Measurements from ENCODE around the gene FASLG. TPM values are rescaled to one million over a fixed set of nuclear protein-coding genes. Genes with fewer than 3 reads are reported as not detected.

Gene FASLG
- total and polyA plus RNA-seq, 8 donors = 0.05 to 0.12 TPM; not detected in 6

DNA sequence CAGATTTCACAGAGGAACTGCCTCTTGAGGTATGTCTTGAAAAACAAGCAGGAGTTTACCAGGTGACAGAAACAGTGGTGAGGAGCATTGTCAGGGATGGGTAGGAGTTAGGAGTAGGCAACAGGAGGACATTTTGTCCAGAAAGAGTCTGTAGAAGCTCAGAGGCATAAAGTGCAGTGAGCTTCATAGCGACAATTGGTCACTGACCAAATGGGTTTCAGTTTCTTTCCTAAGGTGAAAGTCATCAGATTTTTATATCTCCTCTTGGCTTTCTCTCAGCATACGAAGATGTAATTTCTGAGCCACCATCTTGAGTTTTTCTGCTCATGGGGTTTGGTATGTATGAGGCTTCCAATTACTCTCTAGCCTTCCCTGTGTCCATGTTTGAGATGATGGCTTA is 29.3 kb upstream of the FASLG start:
- Histone ChIP-seq H3K4me3 (no peak overlapping the region), H3K36me3 (no peaks in the 10 kb centered on the region), H3K27me3 (no peaks in the 10 kb centered on the region), H3K9me3 (peaks cover 0 to 8% (median 3%) of the 10 kb centered on the region in 4 donors), H3K4me1 (no peaks in the 10 kb centered on the region), H3K27ac (no peak overlapping the region)
- WGBS, 5 donors = 90 to 98% (median 95%) methylated on average over 2 of the region's 2 CpGs
- intact Hi-C loops (cut with DNase I; ENCODE audit: low total_unique reads) = no loop called here
- TF ChIP-seq, protein P1, sequence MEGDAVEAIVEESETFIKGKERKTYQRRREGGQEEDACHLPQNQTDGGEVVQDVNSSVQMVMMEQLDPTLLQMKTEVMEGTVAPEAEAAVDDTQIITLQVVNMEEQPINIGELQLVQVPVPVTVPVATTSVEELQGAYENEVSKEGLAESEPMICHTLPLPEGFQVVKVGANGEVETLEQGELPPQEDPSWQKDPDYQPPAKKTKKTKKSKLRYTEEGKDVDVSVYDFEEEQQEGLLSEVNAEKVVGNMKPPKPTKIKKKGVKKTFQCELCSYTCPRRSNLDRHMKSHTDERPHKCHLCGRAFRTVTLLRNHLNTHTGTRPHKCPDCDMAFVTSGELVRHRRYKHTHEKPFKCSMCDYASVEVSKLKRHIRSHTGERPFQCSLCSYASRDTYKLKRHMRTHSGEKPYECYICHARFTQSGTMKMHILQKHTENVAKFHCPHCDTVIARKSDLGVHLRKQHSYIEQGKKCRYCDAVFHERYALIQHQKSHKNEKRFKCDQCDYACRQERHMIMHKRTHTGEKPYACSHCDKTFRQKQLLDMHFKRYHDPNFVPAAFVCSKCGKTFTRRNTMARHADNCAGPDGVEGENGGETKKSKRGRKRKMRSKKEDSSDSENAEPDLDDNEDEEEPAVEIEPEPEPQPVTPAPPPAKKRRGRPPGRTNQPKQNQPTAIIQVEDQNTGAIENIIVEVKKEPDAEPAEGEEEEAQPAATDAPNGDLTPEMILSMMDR (IDR thresholded peaks at IDR 0.05) = no peak
- no peak for TF ChIP-seq POLR2AphosphoS5 (IDR thresholded peaks at IDR 0.05)
- no peak for DNase-seq

GRCh38 chr1:172630056-172630818 is 28.7 kb upstream of the FASLG start:
- no peak for DNase-seq
- Histone ChIP-seq H3K27me3 (no peaks in the 10 kb centered on the region), H3K36me3 (no peaks in the 10 kb centered on the region), H3K9me3 (peaks cover 0 to 8% (median 3%) of the 10 kb centered on the region in 4 donors), H3K27ac (no peak overlapping the region), H3K4me3 (no peak overlapping the region), H3K4me1 (no peaks in the 10 kb centered on the region)
- TF ChIP-seq POLR2A (IDR thresholded peaks at IDR 0.05) = no peak
- TF ChIP-seq EP300 (IDR thresholded peaks at IDR 0.05) = no peak
- TF ChIP-seq, protein P1 (IDR thresholded peaks at IDR 0.05) = no peak
- TF ChIP-seq POLR2AphosphoS5 (IDR thresholded peaks at IDR 0.05) = no peak
- intact Hi-C loops (cut with DNase I; ENCODE audit: low total_unique reads) = no loop called here
- 90 to 93% (median 91%) methylated on average over 11 of the region's 11 CpGs for WGBS, 5 donors

DNA sequence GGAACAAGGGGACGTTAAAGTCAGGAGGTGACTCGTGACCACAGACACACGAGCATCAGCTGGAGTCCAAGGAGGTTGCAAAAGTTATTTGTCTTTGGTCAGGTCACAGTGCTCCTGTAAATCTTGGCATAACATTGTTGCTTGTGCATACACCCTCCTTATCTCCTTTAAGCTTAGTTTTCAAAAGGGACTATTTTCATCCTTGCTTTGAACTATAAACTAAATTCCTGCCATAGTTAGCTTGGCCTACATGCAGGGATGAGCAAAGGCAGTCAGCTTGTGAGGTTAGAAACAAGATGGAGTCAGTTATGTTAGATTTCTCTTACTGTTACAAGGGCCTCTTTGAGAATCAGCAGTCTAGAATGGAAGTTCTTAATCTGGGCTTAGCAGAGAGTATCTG is 28.0 kb upstream of the FASLG start:
- intact Hi-C loops (cut with DNase I; ENCODE audit: low total_unique reads) = no loop called here
- Histone ChIP-seq H3K36me3 (no peaks in the 10 kb centered on the region), H3K9me3 (peaks cover 0 to 8% (median 3%) of the 10 kb centered on the region in 4 donors), H3K4me3 (no peak overlapping the region), H3K27me3 (no peaks in the 10 kb centered on the region), H3K4me1 (no peaks in the 10 kb centered on the region), H3K27ac (no peak overlapping the region)
- WGBS, 5 donors = 35 to 54% (median 48%) methylated on average over 3 of the region's 3 CpGs
- no peak for DNase-seq
- no peak for TF ChIP-seq POLR2AphosphoS5 (IDR thresholded peaks at IDR 0.05)
- TF ChIP-seq POLR2A (IDR thresholded peaks at IDR 0.05) = no peak
- TF ChIP-seq, protein P1 (IDR thresholded peaks at IDR 0.05) = no peak
- TF ChIP-seq EP300 (IDR thresholded peaks at IDR 0.05) = no peak

DNA sequence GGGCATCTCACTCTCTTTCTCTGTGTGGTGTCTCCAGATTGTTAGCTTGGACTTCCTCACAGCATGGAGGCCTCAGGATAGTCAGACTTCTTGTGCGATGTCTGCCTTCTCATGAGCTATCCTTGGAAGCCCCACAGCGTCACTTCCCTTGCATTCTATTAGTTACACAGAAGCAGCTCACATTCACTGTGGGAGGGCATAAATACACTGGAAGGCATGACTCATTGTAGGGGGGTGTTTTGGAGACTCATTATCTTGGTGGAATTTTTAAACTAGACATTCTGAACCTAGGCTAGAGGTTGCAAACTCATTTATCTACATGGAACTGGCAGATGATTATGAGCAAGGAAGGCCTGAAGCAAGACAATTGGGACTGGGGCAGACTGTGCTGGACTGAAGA is 21.4 kb upstream of the FASLG start:
- DNase-seq = no peak
- Histone ChIP-seq H3K36me3 (no peaks in the 10 kb centered on the region), H3K27ac (no peak overlapping the region), H3K27me3 (no peaks in the 10 kb centered on the region), H3K9me3 (no peaks in the 10 kb centered on the region), H3K4me3 (no peak overlapping the region), H3K4me1 (no peaks in the 10 kb centered on the region)
- intact Hi-C loops (cut with DNase I; ENCODE audit: low total_unique reads) = no loop called here
- WGBS, 5 donors = 91 to 100% (median 97%) methylated on average over 2 of the region's 2 CpGs
- no peak for TF ChIP-seq EP300 (IDR thresholded peaks at IDR 0.05)
- TF ChIP-seq, protein P1 (IDR thresholded peaks at IDR 0.05) = no peak
- TF ChIP-seq POLR2A (IDR thresholded peaks at IDR 0.05) = no peak
- TF ChIP-seq POLR2AphosphoS5 (IDR thresholded peaks at IDR 0.05) = no peak

All from stomach (tissue), 9 donors.